GM10266 (cell line): ENCODE results near the gene PHLDB2.

ENCODE experiments used
- DNase-seq: peaks from one replicate; pipeline ENCODE4 v3.0.0; 2012; ENCODE audit errors: extremely low spot score
- TF ChIP-seq, protein P1 (sequence below): IDR thresholded peaks from 2 replicates; pipeline ENCODE4 v1.5.1; 2012; ENCODE audit warnings: mild to moderate bottlenecking, low read depth; ENCODE audit not compliant: control insufficient read depth, insufficient read depth; ENCODE audit errors: missing control alignments

The PHLDB2 gene

DNA sequence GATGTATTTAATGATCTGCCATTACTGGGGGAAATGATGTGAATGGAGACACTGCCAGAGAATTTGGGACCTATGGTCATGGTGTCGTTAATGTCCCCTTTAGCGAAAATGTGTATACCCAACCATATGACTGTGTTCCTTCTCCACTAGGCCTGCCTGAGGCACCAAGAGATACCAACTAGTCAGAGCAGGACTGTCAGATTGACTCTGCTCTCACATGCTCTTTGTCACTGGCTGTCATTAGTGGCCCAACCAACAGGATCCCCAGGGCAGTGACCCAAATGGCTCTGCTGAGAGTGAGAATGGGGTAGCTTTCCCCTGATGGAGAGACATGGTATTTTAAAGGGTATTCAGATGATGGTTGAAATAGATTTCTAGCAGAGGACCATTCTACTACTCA is 142.5 kb downstream of the PHLDB2 start:
- no peak for DNase-seq
- TF ChIP-seq, protein P1, sequence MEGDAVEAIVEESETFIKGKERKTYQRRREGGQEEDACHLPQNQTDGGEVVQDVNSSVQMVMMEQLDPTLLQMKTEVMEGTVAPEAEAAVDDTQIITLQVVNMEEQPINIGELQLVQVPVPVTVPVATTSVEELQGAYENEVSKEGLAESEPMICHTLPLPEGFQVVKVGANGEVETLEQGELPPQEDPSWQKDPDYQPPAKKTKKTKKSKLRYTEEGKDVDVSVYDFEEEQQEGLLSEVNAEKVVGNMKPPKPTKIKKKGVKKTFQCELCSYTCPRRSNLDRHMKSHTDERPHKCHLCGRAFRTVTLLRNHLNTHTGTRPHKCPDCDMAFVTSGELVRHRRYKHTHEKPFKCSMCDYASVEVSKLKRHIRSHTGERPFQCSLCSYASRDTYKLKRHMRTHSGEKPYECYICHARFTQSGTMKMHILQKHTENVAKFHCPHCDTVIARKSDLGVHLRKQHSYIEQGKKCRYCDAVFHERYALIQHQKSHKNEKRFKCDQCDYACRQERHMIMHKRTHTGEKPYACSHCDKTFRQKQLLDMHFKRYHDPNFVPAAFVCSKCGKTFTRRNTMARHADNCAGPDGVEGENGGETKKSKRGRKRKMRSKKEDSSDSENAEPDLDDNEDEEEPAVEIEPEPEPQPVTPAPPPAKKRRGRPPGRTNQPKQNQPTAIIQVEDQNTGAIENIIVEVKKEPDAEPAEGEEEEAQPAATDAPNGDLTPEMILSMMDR: no peak

DNA sequence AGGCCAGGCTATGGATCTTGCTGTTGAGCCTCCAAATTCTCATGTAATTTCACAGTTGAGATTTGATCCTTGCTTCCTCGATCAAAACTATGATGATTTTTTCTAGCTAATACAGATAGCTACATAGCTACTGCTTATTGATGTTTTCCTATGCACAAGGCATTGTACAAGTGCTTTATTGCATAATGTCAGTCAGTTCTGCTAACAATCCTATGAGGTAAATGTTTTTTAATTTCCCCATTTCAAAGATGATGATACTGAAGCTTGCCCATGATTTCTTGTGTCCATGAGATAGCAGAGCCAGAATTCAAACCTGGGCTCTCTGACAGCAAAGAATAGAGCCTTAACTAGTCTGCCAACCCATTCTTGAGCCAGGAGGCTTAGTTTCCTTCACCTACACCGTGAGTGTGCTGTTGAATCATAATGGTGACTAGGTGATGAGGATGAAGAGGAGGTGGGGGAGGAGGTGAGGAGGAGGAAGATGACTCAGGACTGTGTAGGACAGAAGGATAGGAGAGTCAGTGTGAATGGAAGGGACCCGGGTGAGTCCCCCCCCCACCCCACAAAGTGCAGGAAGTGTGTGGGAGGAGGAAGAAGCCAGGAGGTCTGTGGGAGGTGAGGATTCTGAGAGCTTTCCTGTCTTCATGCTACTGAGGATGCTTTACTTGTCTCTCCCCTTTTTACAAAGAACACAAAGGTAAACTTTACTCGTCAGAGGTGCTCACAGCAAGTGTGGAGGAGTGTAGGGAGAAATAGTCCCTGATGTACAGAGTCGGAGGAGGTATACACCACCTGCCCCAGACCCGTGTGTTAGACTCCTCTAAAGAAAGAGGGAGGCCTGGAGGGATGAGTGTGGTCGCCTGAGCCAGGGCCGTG is 143.3 kb downstream of the PHLDB2 start:
- DNase-seq: no peak
- TF ChIP-seq, protein P1: no peak

DNA sequence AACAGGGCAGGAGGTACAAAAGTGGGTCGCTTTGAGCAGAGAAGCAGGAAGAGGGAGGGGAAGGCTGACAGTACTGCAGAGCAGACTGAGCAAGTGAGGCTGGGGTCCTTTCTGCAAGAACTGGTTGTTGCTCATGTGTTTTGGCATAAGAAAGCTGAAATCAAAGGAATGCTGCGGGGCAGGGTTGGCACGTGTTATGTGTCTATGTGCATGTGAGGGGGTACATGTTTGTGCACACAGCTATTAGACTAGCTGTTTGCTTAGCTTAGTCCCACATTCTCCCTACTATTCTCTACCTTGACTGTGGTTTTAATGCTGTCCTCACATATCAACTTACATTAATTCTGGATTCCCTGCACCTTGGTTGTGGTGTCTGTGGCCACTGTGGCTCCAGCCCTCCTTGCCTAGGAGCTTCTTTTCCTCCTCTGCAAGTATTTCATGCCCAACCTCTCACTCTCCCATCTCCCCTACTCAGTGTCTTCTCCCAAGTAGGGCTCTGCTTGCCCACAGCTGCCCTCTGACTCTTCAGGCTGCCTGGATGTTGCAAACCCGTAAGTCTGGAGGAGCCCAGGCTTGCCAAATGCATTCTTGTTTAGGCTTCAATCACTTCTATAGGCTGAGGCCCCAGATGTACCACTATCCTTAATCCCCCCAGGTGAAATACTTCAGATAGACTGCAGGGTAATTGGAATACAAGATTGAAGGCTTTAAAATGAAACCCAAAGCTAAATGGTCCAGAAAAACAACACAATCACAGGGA is 144.4 kb downstream of the PHLDB2 start:
- TF ChIP-seq, protein P1: no peak
- no peak for DNase-seq

DNA sequence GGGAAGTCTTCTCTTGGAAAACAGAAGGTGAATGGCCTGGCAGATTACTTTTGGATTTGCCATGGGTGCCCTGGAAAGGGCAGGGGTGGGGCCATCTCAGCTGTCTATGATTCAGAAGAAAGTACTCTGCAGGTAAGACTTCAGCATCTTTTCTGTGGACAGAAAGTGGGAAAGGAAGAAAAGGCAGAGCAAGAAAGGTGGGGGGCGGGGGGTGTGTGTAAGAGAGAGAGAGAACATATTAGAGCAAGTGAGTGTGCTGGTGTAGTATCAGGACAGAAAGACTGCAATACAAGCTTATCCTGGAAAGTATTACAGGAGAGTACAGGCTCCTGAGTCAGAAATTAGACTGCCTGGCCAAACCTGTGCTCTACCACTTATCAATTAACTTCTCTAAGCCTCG is 145.1 kb downstream of the PHLDB2 start:
- DNase-seq: no peak
- TF ChIP-seq, protein P1: no peak

DNA sequence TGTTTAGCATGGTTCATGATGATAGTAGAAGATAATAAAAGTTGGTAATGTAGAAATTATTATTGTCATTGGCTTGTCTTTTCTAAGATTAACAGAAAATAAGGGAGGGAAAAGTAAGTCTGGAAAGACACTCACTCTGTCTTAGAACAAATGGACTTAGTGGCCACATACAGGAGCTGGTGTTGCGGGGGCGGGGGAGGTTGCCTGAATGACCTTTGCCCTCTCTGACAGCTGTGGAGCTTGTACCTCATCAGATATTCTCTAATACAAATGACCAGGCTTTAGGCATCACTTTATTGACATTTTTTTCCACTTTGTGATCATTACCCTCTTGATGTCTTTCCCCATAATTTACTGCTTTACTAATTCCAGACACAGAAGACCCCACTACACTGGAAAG is 145.6 kb downstream of the PHLDB2 start:
- TF ChIP-seq, protein P1: no peak
- no peak for DNase-seq

DNA sequence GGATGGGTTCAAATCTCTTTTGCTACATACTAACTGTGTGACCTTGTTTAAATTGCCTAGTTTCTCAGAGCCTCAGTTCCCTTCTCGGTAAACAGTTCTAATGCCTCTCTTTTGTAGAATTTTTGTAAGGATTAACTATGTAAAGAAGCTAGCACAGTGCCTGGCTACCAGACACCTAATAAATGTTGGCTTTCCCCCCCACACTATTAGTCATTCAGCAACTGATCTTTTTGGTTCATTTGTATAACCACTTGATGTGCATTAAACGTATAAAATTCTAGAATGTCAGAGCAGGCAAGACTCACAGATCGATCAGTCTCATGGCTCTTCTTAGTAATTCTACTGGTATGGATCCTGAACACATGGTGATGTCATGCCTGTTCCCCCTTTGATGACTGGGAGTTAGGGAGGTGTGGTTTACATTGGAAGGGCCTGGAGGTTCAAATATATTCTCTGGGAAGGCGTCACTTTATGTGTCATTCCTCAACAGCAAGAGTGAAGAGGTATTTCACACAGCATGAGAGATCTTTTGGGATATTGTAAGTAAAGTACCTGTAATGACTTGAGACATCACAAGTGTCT is 146.1 kb downstream of the PHLDB2 start:
- TF ChIP-seq, protein P1: no peak
- no peak for DNase-seq

DNA sequence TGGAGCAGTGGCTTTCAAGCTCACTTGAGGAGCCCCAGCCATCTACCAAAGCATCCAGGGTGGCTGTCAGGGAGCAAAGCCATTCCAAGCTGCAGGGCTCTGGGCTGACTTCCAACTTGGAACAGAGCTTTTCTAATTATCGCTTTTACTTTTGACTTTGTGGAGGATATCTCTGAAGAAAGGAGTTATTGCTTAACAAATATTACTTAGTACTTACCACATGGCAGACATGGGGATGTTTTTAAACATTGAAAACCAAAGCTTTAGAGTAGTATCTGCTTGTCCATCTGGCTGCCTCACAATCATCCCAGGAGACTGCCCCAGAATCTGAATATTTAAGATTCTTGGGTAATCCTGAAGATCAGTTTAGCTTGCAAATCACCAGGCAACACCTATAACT is 148.6 kb downstream of the PHLDB2 start:
- DNase-seq: no peak
- TF ChIP-seq, protein P1: no peak
